Muscle of back (tissue), 11 donors: ENCODE results near the gene PLCXD3. TPM values are rescaled to one million over a fixed set of nuclear protein-coding genes. Genes with fewer than 3 reads are reported as not detected.
"Not testable (repeated sequence)": the region's sequence is repeated elsewhere in the genome, so short reads cannot be mapped to it uniquely, and the experiment has no call there.

Source experiments
- DNase-seq, 3 donors: peaks; one replicate each; pipeline versions ENCODE4 v3.0.0 to v3.0.0-alpha.2; 2013
- polyA plus RNA-seq, 10 donors: library from polyadenylated mRNA; unstranded; fragments of 120-200 nt; gene quantifications; one replicate each; pipeline ENCODE4 v1.2.1, GENCODE V29; 2013; ENCODE audit not compliant: insufficient read length in 10 of 10

The PLCXD3 gene
- polyA plus RNA-seq, 10 donors: 0.01 to 0.14 (median 0.05) TPM

- not testable (repeated sequence) for DNase-seq
Observed at GRCh38 chr5:41493490-41494126, 16.8 kb downstream of the PLCXD3 start.

DNA sequence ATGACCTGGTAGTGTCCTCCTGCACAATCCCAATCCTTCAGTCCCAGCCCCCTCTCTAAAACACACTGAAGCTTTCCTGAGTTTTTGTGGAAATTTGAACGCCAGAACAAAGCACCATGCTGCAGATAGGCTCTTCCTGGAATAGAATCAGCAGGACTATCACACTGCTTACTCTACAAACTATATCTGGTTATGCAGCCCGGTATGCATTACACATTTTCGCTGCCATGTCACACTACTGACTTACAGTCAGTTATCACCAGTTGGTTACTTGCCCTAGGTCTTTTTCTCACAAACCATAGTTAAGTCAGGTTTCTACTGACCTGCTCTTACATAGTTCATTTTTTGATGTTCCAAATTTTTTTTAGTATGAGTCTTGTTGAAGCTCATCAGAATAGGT is 24.9 kb downstream of the PLCXD3 start:
- no peak for DNase-seq

GRCh38 chr5:41482715-41483114 is 27.7 kb downstream of the PLCXD3 start:
- DNase-seq: no peak

- DNase-seq: no peak
Observed at GRCh38 chr5:41482173-41482572, 28.2 kb downstream of the PLCXD3 start.

DNA sequence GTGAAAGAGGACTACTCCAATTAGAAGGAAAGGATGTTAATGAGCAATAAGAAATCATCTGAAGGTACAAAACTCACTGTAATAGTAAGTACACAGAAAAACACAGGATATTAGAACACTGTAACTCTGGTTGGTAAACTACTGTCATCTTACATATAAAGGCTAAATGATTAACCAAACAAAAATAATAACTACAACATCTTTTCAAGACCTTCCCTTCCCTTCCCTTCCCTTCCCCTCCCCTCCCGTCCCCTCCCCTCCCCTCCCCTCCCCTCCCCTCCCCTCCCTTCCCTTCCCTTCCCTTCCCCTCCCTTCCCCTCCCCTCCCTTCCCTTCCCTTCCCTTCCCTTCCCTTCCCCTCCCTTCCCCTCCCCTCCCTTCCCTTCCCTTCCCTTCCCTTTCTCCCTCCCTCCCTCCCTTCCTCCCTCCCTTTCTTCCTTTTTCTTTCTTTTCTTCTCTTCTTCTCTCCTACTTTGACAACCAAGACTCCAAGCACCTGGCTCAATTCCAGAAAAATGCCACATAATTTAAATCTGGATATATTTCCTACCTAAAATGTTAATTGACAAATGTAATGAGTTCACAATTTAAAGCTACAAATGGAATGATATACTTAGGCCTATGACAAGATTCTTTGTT is 38.7 kb downstream of the PLCXD3 start:
- not testable (repeated sequence) for DNase-seq

- no peak for DNase-seq
Observed at GRCh38 chr5:41465493-41466171, 44.8 kb downstream of the PLCXD3 start.

GRCh38 chr5:41459557-41459956 is 50.8 kb downstream of the PLCXD3 start:
- DNase-seq: no peak

GRCh38 chr5:41457094-41457493 is 53.3 kb downstream of the PLCXD3 start:
- DNase-seq: no peak

GRCh38 chr5:41452506-41452905 is 57.9 kb downstream of the PLCXD3 start:
- no peak for DNase-seq

DNA sequence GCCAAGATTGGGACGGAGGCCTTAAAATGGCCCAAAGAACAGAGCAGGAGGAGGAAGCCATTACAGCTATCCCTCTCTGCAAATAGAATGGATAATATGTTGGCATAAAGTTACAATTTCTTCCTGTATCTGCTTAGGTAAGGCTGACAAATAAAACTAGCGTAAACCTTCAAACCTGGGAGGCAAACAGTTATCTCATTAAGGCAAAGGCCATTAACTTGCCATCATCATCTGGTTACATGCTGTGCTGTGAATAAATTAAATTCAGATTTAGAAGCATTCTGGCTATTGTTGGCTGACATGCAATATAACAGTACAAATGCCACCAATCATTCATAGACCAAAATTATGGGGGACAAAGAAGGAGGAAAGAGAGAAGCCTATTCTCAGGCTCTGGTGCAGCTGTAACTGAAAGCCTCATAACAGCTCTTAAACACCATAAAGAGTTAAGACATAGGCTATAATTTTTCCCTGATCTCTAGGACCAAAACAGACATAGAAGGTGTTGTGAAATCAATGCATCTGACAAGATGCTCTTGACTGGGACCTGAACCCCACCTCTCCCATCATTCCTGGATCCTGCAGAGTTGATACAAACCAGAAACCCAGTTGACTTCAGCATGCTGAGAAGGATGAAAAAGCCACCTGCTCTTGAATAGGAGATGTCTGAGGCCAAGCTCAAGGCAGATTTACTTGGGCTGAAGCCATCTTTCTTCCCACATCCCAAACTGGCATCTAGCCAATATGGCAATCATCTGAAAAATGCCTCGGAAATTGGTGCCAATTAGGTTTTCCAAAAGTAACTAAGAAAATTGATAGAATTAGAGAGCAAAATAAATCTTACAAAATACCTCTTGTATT is 62.5 kb downstream of the PLCXD3 start:
- no peak for DNase-seq

- DNase-seq: no peak
Observed at GRCh38 chr5:41445937-41446563, 64.4 kb downstream of the PLCXD3 start.

GRCh38 chr5:41435276-41435675 is 75.1 kb downstream of the PLCXD3 start:
- no peak for DNase-seq

- DNase-seq: no peak
Observed at GRCh38 chr5:41433552-41434181, 76.7 kb downstream of the PLCXD3 start.

DNA sequence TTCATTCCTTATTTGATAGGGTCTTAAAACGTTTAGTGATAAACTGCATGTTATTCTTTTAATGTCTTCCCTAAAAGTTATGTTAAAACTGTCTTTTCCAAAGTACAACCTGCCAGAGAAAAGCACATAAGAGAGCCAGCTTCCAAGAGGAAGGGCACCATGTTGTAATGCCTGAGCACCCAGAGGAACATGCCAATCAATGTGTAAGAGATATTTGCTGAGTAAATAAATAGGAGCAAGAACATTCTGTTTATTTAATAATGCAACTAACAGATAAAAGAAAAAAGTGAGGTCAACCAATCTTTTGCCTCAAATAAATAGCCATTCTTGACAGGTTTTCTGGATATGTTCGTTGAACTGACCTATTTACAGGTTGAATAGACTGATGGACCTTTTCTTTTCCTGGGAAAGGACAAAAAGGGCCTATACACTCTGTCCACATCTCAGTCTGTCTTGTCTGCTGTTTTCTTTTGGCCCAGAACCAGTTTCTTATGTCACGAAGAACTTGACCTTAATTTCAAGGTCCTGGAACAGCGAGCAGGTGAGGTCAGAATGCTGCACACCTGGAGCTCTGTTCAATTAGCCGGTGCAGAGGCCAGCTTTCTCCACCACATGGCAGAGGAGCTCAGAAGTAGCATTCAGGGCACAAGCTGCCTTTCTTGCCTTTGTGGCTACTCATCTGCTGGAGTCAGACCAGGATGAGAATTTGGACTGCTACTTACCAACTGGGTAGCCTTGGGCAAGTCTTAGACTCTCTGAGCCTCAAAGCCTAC is 77.7 kb downstream of the PLCXD3 start:
- no peak for DNase-seq

DNA sequence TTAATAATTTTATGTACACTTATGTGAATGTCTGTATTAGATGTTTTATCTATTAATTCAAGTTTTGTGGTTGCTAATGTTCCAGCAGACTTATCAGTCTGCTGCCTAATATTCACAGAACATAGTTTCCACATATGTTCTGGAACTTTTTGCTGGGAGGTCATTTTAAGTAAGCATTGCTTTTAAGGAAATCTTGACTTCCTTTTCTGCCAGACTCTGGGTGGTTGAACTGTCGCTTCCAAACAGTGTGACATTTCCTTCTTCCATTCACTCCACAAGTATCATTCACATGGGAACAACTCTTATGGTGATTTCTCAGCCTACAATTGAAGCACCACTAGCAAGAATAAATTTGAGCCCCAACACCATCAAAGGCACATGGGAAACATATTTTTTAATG is 82.9 kb downstream of the PLCXD3 start:
- DNase-seq: no peak

DNA sequence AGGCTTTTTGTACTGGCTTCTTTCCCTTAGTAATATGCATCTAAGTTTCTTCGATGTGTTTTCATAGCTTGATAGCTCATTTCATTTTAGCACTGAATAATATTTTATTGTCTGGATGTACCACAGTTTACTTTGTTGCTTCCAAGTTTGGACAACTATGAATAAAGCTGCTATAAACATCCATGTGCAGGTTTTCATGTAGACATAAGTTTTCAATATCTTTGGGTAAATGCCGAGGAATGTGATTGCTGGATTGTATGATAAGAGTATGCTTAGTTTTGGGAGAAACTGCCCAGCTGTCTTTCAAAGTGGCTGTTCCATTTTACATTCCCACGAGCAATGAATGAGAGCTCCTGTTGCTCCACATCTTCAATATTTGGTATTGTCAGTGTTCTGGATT is 84.7 kb downstream of the PLCXD3 start:
- no peak for DNase-seq

- no peak for DNase-seq
Observed at GRCh38 chr5:41420492-41421067, 89.8 kb downstream of the PLCXD3 start.

DNA sequence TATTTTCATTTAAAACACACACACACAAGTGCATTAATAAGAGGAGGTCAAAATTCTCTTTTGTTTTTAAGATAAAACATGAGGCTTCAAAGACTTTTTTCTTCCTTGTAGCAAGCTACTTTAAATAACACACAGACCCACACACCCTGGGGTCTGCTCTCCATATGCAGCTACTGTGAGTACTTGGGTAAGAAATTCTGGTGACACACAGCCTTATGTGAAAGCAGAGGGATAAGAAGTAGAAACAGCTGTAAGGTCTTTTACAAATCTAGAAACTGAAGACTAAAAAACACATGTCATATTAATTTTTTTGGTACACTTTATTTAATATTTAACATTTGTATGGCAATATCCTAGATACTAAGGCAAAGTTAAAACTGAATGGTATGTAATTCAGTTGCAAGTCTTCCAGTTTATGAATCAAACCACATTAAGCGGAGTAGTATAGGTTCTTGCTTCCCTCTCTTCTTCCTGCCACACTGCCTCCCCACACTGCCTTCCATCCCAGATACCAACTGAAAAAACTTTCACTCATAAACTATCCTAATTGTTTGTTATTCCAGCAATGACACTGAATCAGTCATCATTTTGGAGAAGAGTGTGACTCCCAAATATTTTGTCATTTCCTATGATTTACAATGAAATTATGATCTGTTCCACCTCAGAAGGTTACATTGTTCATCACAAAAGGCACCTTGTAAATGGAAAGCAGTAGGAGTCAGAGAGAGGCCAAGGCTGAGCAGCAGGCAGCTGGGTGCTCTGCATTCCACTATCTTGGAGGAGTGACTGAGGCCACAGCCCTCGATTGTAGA is 92.0 kb downstream of the PLCXD3 start:
- no peak for DNase-seq

DNA sequence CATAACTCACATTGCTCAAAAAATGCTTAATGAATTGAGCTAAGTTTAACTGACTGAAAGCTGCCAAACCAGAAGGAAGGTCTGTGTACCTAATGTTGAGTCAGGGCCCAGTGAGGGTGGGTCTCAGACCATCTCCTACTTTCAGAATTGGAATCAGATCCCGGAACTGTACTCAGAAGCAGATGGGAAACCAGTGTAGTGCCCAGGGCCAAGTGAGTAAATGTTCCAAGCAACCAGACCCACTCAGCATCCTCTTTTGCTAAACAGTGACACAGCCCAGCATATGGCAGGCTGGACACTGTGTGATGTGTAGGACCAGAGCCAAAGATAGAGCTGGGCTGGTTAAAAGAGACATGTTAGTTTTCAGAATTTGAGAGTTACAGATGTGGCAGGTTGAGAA is 94.1 kb downstream of the PLCXD3 start:
- DNase-seq: no peak
